Measurements from ENCODE around the gene ATP11A.

ATP11A gene

DNA sequence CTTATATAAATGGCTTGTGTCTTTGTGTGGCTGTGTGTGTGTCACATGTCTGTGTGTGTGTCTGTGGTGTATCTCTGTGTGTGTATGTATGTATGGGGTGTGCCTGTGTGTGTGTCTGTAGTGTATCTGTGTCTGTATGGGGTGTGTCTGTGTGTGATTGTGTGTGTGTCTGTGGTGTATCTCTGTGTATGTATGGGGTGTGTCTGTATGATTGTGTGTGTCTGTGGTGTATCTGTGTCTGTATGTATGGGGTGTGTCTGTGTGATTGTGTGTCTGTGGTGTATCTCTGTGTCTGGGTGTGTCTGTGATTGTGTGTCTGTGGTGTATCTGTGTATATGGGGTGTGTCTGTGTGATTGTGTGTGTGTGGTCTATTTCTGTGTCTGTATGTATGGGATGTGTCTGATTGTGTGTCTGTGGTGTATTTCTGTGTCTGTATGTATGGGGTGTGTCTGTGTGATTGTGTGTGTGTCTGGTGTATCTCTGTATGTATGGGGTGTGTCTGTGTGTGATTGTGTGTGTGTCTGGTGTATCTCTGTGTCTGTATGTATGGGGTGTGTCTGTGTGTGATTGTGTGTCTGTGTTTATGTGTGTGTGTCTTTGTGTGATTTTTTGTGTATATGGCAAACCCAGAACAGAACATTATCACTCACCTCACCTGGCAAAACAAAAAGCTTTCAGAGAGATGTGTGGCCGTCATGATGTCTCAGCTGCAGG, 223.0 kb downstream of the ATP11A start:
- Histone ChIP-seq H3K9me3 (ENCODE audit: control insufficient read depth, low read length) (no peaks in the 10 kb centered on the region), H3K36me3 (ENCODE audit: control insufficient read depth, insufficient read depth, low read length) (no peaks in the 10 kb centered on the region), H3K27ac (no peak overlapping the region), H3K9ac (no peak overlapping the region), H3K4me2 (ENCODE audit: low read length) (no peak overlapping the region), H2AFZ (no peak overlapping the region), H3K4me1 (no peaks in the 10 kb centered on the region), H3K4me3 (ENCODE audit: low read depth, low read length) (no peak overlapping the region), H3K79me2 (no peaks in the 10 kb centered on the region), H3K27me3 (ENCODE audit: control insufficient read depth, insufficient read depth, low read length) (no peaks in the 10 kb centered on the region)
- TF ChIP-seq, protein P1, sequence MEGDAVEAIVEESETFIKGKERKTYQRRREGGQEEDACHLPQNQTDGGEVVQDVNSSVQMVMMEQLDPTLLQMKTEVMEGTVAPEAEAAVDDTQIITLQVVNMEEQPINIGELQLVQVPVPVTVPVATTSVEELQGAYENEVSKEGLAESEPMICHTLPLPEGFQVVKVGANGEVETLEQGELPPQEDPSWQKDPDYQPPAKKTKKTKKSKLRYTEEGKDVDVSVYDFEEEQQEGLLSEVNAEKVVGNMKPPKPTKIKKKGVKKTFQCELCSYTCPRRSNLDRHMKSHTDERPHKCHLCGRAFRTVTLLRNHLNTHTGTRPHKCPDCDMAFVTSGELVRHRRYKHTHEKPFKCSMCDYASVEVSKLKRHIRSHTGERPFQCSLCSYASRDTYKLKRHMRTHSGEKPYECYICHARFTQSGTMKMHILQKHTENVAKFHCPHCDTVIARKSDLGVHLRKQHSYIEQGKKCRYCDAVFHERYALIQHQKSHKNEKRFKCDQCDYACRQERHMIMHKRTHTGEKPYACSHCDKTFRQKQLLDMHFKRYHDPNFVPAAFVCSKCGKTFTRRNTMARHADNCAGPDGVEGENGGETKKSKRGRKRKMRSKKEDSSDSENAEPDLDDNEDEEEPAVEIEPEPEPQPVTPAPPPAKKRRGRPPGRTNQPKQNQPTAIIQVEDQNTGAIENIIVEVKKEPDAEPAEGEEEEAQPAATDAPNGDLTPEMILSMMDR (IDR thresholded peaks at IDR 0.05): no peak

DNA sequence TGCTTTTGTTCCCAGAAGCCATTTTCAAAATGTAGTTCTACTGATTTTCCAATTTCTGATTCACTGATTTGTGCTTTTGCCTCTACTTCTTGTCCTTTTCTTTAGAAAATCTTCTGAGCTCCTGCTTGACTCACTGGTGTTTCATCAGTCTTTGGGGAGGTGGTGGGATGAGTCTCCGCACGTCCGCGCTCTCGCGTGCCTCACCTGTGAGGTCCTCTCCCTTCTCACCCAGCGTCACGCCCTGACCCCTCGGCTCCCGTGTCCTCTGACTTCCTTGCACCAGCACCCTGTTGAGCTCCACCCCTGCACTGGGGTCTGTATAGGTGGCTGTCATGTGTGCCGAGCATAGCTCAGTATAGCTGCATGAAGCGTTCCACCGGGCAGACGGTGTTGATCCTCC, 226.5 kb downstream of the ATP11A start:
- Histone ChIP-seq H3K79me2 (no peaks in the 10 kb centered on the region), H3K36me3 (ENCODE audit: control insufficient read depth, insufficient read depth, low read length) (no peaks in the 10 kb centered on the region), H2AFZ (no peak overlapping the region), H3K4me2 (ENCODE audit: low read length) (no peak overlapping the region), H3K27me3 (ENCODE audit: control insufficient read depth, insufficient read depth, low read length) (no peaks in the 10 kb centered on the region), H3K9ac (no peak overlapping the region), H3K4me3 (ENCODE audit: low read depth, low read length) (no peak overlapping the region), H3K9me3 (ENCODE audit: control insufficient read depth, low read length) (no peaks in the 10 kb centered on the region), H3K27ac (no peak overlapping the region), H3K4me1 (no peaks in the 10 kb centered on the region)
- TF ChIP-seq, protein P1 (IDR thresholded peaks at IDR 0.05): no peak

DNA sequence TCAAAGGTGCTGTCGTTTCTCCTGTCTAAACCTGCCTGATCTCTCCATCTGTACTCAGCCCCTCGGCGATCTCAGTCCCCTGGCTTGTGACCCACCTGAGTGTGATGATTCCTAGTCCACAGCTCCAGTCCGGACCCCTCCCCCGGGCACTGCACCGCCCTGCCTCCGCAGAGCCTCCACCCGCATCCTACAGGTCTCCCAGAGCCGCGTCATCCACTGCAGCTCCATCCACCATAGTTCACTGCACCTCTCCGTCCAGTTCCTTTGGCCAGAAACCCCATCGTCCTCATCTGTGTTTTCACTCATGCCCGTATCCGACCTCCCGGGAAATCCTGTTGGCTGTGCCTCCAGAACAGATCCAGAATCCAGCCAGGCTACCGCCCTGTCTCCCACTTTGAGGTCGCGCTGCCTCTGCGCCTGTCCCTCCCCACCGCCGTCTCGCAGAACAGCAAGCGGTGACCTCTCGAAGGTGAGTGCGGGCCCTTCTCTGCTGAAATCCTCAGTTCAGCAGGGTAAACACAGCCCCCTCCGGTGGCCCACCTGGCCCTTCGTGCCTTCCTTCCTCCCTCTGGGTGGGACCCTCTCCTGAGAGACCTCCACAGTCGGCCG, 227.3 kb downstream of the ATP11A start:
- no peaks in the 10 kb centered on the region for H3K4me1 ChIP-seq
- H3K9me3 ChIP-seq (ENCODE audit: control insufficient read depth, low read length): no peaks in the 10 kb centered on the region
- TF ChIP-seq, protein P1 (IDR thresholded peaks at IDR 0.05): no peak
- no peak overlapping the region for H3K4me2 ChIP-seq (ENCODE audit: low read length)
- no peak overlapping the region for H2AFZ ChIP-seq
- H3K27me3 ChIP-seq (ENCODE audit: control insufficient read depth, insufficient read depth, low read length): no peaks in the 10 kb centered on the region
- H3K79me2 ChIP-seq: no peaks in the 10 kb centered on the region
- H3K27ac ChIP-seq: no peak overlapping the region
- no peak overlapping the region for H3K4me3 ChIP-seq (ENCODE audit: low read depth, low read length)
- no peaks in the 10 kb centered on the region for H3K36me3 ChIP-seq (ENCODE audit: control insufficient read depth, insufficient read depth, low read length)
- H3K9ac ChIP-seq: no peak overlapping the region

DNA sequence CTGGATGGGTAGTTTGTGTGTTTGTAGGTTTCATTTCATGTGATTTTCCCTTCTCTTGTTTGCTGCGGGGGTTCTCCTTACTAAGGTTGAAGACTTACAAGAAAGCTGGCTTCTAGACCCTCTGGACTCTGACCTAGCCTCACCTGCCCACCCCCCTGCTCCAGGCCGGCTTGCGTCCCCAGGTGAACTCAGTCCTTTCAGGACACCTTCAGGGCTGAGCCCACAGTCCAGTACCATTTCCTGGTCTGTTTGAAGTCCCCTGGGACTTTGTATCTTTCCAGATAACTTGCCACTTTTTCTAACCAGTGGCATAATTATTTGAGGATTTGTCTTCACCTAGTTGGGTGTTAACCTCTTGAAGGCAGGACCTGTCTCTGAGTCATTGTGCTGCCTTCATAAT, 227.9 kb downstream of the ATP11A start:
- H3K4me1 ChIP-seq: no peaks in the 10 kb centered on the region
- no peaks in the 10 kb centered on the region for H3K27me3 ChIP-seq (ENCODE audit: control insufficient read depth, insufficient read depth, low read length)
- no peak overlapping the region for H3K4me3 ChIP-seq (ENCODE audit: low read depth, low read length)
- H2AFZ ChIP-seq: no peak overlapping the region
- no peak overlapping the region for H3K9ac ChIP-seq
- TF ChIP-seq, protein P1 (IDR thresholded peaks at IDR 0.05): no peak
- H3K27ac ChIP-seq: no peak overlapping the region
- no peaks in the 10 kb centered on the region for H3K79me2 ChIP-seq
- no peak overlapping the region for H3K4me2 ChIP-seq (ENCODE audit: low read length)
- no peaks in the 10 kb centered on the region for H3K36me3 ChIP-seq (ENCODE audit: control insufficient read depth, insufficient read depth, low read length)
- H3K9me3 ChIP-seq (ENCODE audit: control insufficient read depth, low read length): no peaks in the 10 kb centered on the region

- TF ChIP-seq, protein P1 (IDR thresholded peaks at IDR 0.05): no peak
- Histone ChIP-seq H3K4me2 (ENCODE audit: low read length) (no peak overlapping the region), H3K4me1 (no peaks in the 10 kb centered on the region), H3K27me3 (ENCODE audit: control insufficient read depth, insufficient read depth, low read length) (no peaks in the 10 kb centered on the region), H2AFZ (no peak overlapping the region), H3K4me3 (ENCODE audit: low read depth, low read length) (no peak overlapping the region), H3K9ac (no peak overlapping the region), H3K27ac (no peak overlapping the region), H3K36me3 (ENCODE audit: control insufficient read depth, insufficient read depth, low read length) (no peaks in the 10 kb centered on the region), H3K79me2 (no peaks in the 10 kb centered on the region), H3K9me3 (ENCODE audit: control insufficient read depth, low read length) (no peaks in the 10 kb centered on the region)
Observed at GRCh38 chr13:112918266-112918665, 228.4 kb downstream of the ATP11A start.

All from parathyroid adenoma (tissue), 2 donors.